Breast epithelium (tissue), 3 donors: ENCODE data around the gene METTL25.

ENCODE experiments used
- CTCF ChIP-seq, 3 donors: fragments of 450-650 bp; IDR thresholded peaks; one replicate each; pipeline ENCODE4 v1.5.1; 2016 to 2017; ENCODE audit warnings: antibody characterized with exemption in 3 of 3, mild to moderate bottlenecking in 3 of 3, moderate library complexity in 3 of 3
- POLR2A ChIP-seq: fragments of 450-650 bp; IDR thresholded peaks from one replicate; pipeline ENCODE4 v1.6.1; 2016; ENCODE audit warnings: antibody characterized with exemption, mild to moderate bottlenecking, moderate library complexity
- POLR2AphosphoS5 ChIP-seq, 3 donors: sonication (generic); formaldehyde crosslinking; IDR thresholded peaks; one replicate each; pipeline ENCODE4 v1.6.1; 2017; ENCODE audit warnings: antibody characterized with exemption in 3 of 3

GRCh38 chr12:82400819-82401218 is 42.5 kb downstream of the METTL25 start:
- TF ChIP-seq POLR2AphosphoS5 (IDR thresholded peaks at IDR 0.05) (no peak), POLR2A (no peak), CTCF (IDR thresholded peaks at IDR 0.05) (no peak)
